HCT116 (cell line): ENCODE results near the gene RNASEL. TPM values are rescaled to one million over a fixed set of nuclear protein-coding genes. Genes with fewer than 3 reads are reported as not detected.

Experiments used
- ATAC-seq: fragments of 200-7000 bp; cut with Tn5 transposase; 2 replicates; pipeline ENCODE4 v1.9.1; 2020; ENCODE audit warnings: mild to moderate bottlenecking, moderate library complexity
- BruUV-seq: library from RNA; stranded (reverse); fragments of 400-500 nt; replicated peaks from 2 replicates; lab custom pipeline; 2021; lab: Mats Ljungman, UMichigan
- CTCF ChIA-PET: fragments of 300-600 bp; sonication (Branson Sonifier 250); formaldehyde crosslinking; loops from one replicate; lab custom pipeline; 2021; ENCODE audit warnings: antibody characterized with exemption; lab: Charles Lee
- POLR2A ChIA-PET: fragments of 300-600, 350-600 bp; sonication (Branson Sonifier 250); formaldehyde crosslinking; loops from one replicate; lab custom pipeline; 2021; ENCODE audit warnings: antibody characterized with exemption; lab: Charles Lee
- RAD21 ChIA-PET, 2 experiments: fragments of 300-600 bp; sonication (Branson Sonifier 250); formaldehyde crosslinking; loops; one replicate each; lab custom pipeline; 2023; ENCODE audit warnings: low total read pairs in 2 of 2; ENCODE audit not compliant: uncharacterized antibody in 2 of 2, unreplicated experiment in 2 of 2, low non-redundant PET in 1 of 2; lab: Charles Lee
- DNase-seq: peaks from one replicate; pipeline ENCODE4 v3.0.0-alpha.2; 2010; ENCODE audit warnings: low read depth, low spot score
- H2AFZ ChIP-seq: fragments of 200-600 bp; shearing (Covaris generic), sonication (generic); 2 replicates; pipeline ENCODE4 v1.6.1; 2017; ENCODE audit warnings: low read depth, mixed run types, mixed read lengths, antibody characterized with exemption, low read length; ENCODE audit not compliant: poor library complexity, severe bottlenecking
- H3K27ac ChIP-seq: 2 replicates; pipeline ENCODE4 v1.5.1; 2012; ENCODE audit warnings: low read depth, low read length
- H3K27me3 ChIP-seq: fragments of 200-600 bp; sonication (generic); 2 replicates; pipeline ENCODE4 v1.6.1; 2016; ENCODE audit warnings: mixed run types, low read length, mixed read lengths; ENCODE audit not compliant: insufficient read depth
- H3K36me3 ChIP-seq, 2 experiments: fragments of 200-500 bp in 1 of 2; fragments of 200-600 bp in 1 of 2; sonication (Bioruptor generic) in 1 of 2; sonication (generic) in 1 of 2; 2 replicates each; pipeline versions ENCODE4 v1.5.1 to v1.6.1; 2014 to 2016; ENCODE audit warnings: low read length in 2 of 2, inconsistent platforms in 1 of 2, mixed read lengths in 1 of 2, mixed run types in 1 of 2; ENCODE audit not compliant: insufficient read depth in 2 of 2, control insufficient read depth in 1 of 2
- H3K4me1 ChIP-seq, 2 experiments: fragments of 200-600 bp in 1 of 2; sonication (generic) in 1 of 2; 2 replicates each; pipeline versions ENCODE4 v1.5.1 to v1.6.1; 2012 to 2017; ENCODE audit warnings: low read length in 2 of 2, inconsistent platforms in 1 of 2, mild to moderate bottlenecking in 1 of 2, mixed read lengths in 1 of 2, mixed run types in 1 of 2, moderate library complexity in 1 of 2; ENCODE audit not compliant: insufficient read depth in 2 of 2, control insufficient read depth in 1 of 2
- H3K4me2 ChIP-seq: fragments of 200-600 bp; sonication (generic); 2 replicates; pipeline ENCODE4 v1.6.1; 2017; ENCODE audit warnings: mixed run types, low read length, mixed read lengths
- H3K4me3 ChIP-seq, 2 experiments: fragments of 200-600 bp in 1 of 2; sonication (generic) in 1 of 2; replicated peaks in 1 of 2; 2 replicates each; pipeline ENCODE4 v1.5.1; 2011 to 2016; ENCODE audit warnings: low read length in 2 of 2, control low read depth in 1 of 2, low read depth in 1 of 2, mild to moderate bottlenecking in 1 of 2, mixed read lengths in 1 of 2, mixed run types in 1 of 2
- H3K79me2 ChIP-seq: fragments of 200-600 bp; sonication (generic); 2 replicates; pipeline ENCODE4 v1.6.1; 2017; ENCODE audit warnings: mild to moderate bottlenecking, mixed run types, low read length, moderate library complexity, mixed read lengths; ENCODE audit not compliant: insufficient read depth
- H3K9ac ChIP-seq: fragments of 200-600 bp; sonication (generic); 2 replicates; pipeline ENCODE4 v1.6.1; 2016; ENCODE audit warnings: low read length, mixed read lengths
- H3K9me2 ChIP-seq: fragments of 200-600 bp; sonication (generic), shearing (Covaris generic); 2 replicates; pipeline ENCODE4 v1.6.1; 2017; ENCODE audit warnings: mixed run types, mild to moderate bottlenecking, moderate library complexity; ENCODE audit not compliant: insufficient read depth
- H3K9me3 ChIP-seq, 2 experiments: fragments of 200-500 bp in 1 of 2; fragments of 200-600 bp in 1 of 2; sonication (Bioruptor generic) in 1 of 2; sonication (generic) in 1 of 2; 2 replicates each; pipeline ENCODE4 v1.6.1; 2014 to 2017; ENCODE audit warnings: low read length in 2 of 2, mixed read lengths in 2 of 2, inconsistent platforms in 1 of 2, low read depth in 1 of 2, mild to moderate bottlenecking in 1 of 2, mixed run types in 1 of 2, moderate library complexity in 1 of 2; ENCODE audit not compliant: control insufficient read depth in 1 of 2, insufficient read depth in 1 of 2
- H4K20me1 ChIP-seq: fragments of 200-600 bp; sonication (generic), shearing (Covaris generic); 2 replicates; pipeline ENCODE4 v1.6.1; 2017; ENCODE audit warnings: mixed run types, mild to moderate bottlenecking, moderate library complexity; ENCODE audit not compliant: insufficient read depth
- CBX3 ChIP-seq: IDR thresholded peaks from 2 replicates; pipeline ENCODE4 v1.6.1; 2012; ENCODE audit warnings: low read depth
- CEBPB ChIP-seq: IDR thresholded peaks from 2 replicates; pipeline ENCODE4 v1.6.1; 2012; ENCODE audit warnings: low read depth
- CTCF ChIP-seq, 3 experiments: fragments of 200-600 bp in 1 of 3; sonication (generic) in 1 of 3; IDR thresholded peaks in 2 of 3; conservative IDR thresholded peaks in 1 of 3; 2 replicates each; pipeline ENCODE4 v1.5.1; 2012 to 2017; ENCODE audit warnings: low read depth in 2 of 3, low read length in 2 of 3, antibody characterized with exemption in 1 of 3, borderline replicate concordance in 1 of 3, control low read depth in 1 of 3, mild to moderate bottlenecking in 1 of 3, mixed read lengths in 1 of 3, mixed run types in 1 of 3, moderate library complexity in 1 of 3; ENCODE audit not compliant: insufficient read depth in 1 of 3
- EGR1 ChIP-seq: IDR thresholded peaks from 2 replicates; pipeline ENCODE4 v1.6.1; 2012; ENCODE audit warnings: low read depth
- ELF1 ChIP-seq: IDR thresholded peaks from 2 replicates; pipeline ENCODE4 v1.6.1; 2012; ENCODE audit warnings: low read depth, borderline replicate concordance
- FOSL1 ChIP-seq: IDR thresholded peaks from 2 replicates; pipeline ENCODE4 v1.6.1; 2012; ENCODE audit warnings: low read depth
- JUND ChIP-seq: IDR thresholded peaks from 2 replicates; pipeline ENCODE4 v1.6.1; 2012
- POLR2A ChIP-seq: IDR thresholded peaks from 2 replicates; pipeline ENCODE4 v1.7.0; 2011; ENCODE audit warnings: borderline replicate concordance; ENCODE audit not compliant: insufficient read depth, insufficient read length; ENCODE audit errors: extremely low read depth
- POLR2AphosphoS5 ChIP-seq: IDR thresholded peaks from 2 replicates; pipeline ENCODE4 v1.6.1; 2011; ENCODE audit warnings: mild to moderate bottlenecking, low read depth, low read length, moderate library complexity
- RAD21 ChIP-seq: IDR thresholded peaks from 2 replicates; pipeline ENCODE4 v1.6.1; 2012; ENCODE audit warnings: low read depth, mild to moderate bottlenecking
- REST ChIP-seq: IDR thresholded peaks from 2 replicates; pipeline ENCODE4 v1.6.1; 2012; ENCODE audit warnings: low read depth
- SIN3A ChIP-seq: IDR thresholded peaks from 2 replicates; pipeline ENCODE4 v1.6.1; 2012; ENCODE audit warnings: low read depth
- SP1 ChIP-seq: IDR thresholded peaks from 2 replicates; pipeline ENCODE4 v1.6.1; 2012; ENCODE audit warnings: low read depth
- SRF ChIP-seq: IDR thresholded peaks from 2 replicates; pipeline ENCODE4 v1.6.1; 2012; ENCODE audit warnings: low read depth
- TCF7L2 ChIP-seq: IDR thresholded peaks from 2 replicates; pipeline ENCODE4 v1.7.0; 2011; ENCODE audit warnings: borderline replicate concordance, inconsistent platforms; ENCODE audit not compliant: insufficient read depth, insufficient read length; ENCODE audit errors: extremely low read depth
- ZNF274 ChIP-seq: fragments of 200-500 bp; sonication (Bioruptor generic); IDR thresholded peaks from 2 replicates; pipeline ENCODE4 v1.6.1; 2014; ENCODE audit warnings: mild to moderate bottlenecking, low read depth, low read length, inconsistent platforms
- intact Hi-C: fragments of 100-400 bp; cut with micrococcal nuclease; formaldehyde crosslinking; loops from 2 replicates; pipeline ENCODE4 v1.10.0; 2022
- total RNA-seq: library from RNA; stranded (reverse); gene quantifications from one replicate; pipeline ENCODE4 v1.2.1, GENCODE V29; 2021; ENCODE audit not compliant: unreplicated experiment

The RNASEL gene
- total RNA-seq, 1 experiment from 2014 or later: 2.9 TPM

- Histone ChIP-seq H3K9ac (no peak overlapping the region), H3K9me3 (no peaks in the 10 kb centered on the region), H3K79me2 (no peaks in the 10 kb centered on the region), H3K27me3 (no peaks in the 10 kb centered on the region), H3K36me3 (no peaks in the 10 kb centered on the region), H3K4me3 (no peak overlapping the region), H3K4me1 (peaks cover 0 to 8% of the 10 kb centered on the region in 2 experiments; a peak in 2 of 4 replicates), H3K9me2 (no peaks in the 10 kb centered on the region), H3K4me2 (no peak overlapping the region), H4K20me1 (no peaks in the 10 kb centered on the region), H3K27ac (no peak overlapping the region), H2AFZ (no peak overlapping the region)
- DNase-seq (no peak), ATAC-seq (no peak)
- TF ChIP-seq JUND: no peak
- no peak for TF ChIP-seq RAD21
- no peak for TF ChIP-seq EGR1
- TF ChIP-seq ELF1: no peak
- no peak for TF ChIP-seq FOSL1
- TF ChIP-seq TCF7L2: no peak
- no peak for TF ChIP-seq SP1
- no peak for TF ChIP-seq SRF
- TF ChIP-seq SIN3A: no peak
- TF ChIP-seq POLR2AphosphoS5: no peak
- no peak for TF ChIP-seq CTCF (IDR thresholded peaks at IDR 0.05 in 2 of 3, conservative IDR thresholded peaks at IDR 0.05 in 1 of 3; ENCODE audit: borderline replicate concordance in 1 of 3, insufficient read depth in 1 of 3, low read depth in 2 of 3, low read length in 2 of 3)
- TF ChIP-seq CBX3: no peak
- no peak for TF ChIP-seq ZNF274
- TF ChIP-seq POLR2A: no peak
- no peak for TF ChIP-seq CEBPB
- no peak for TF ChIP-seq REST
- ChIA-PET CTCF (interaction anchor here (17.3 kb wide), 1 partner anchor 176 kb away, joined by 412 read pairs; the partner anchor contains the start of gene NPL), RAD21 (no interaction called here), POLR2A (no interaction called here)
- no TSS peak for BruUV-seq
- intact Hi-C loops: no loop called here
Measured at GRCh38 chr1:182608845-182609610, 20.0 kb upstream of the RNASEL start.
